NCI-H345 treated with DMSO at 0.1 percent for 48 hours (cell line): ENCODE results near the gene SHF.
"Not testable (repeated sequence)": the region's sequence is repeated elsewhere in the genome, so short reads cannot be mapped to it uniquely, and the experiment has no call there.

Source experiments
- DNase-seq: peaks from one replicate; lab custom pipeline; 2025; ENCODE audit not compliant: unreplicated experiment; lab: John Stamatoyannopoulos, UW

The SHF gene

GRCh38 chr15:45147606-45148005 is 40.2 kb downstream of the SHF start:
- DNase-seq, result no peak

DNA sequence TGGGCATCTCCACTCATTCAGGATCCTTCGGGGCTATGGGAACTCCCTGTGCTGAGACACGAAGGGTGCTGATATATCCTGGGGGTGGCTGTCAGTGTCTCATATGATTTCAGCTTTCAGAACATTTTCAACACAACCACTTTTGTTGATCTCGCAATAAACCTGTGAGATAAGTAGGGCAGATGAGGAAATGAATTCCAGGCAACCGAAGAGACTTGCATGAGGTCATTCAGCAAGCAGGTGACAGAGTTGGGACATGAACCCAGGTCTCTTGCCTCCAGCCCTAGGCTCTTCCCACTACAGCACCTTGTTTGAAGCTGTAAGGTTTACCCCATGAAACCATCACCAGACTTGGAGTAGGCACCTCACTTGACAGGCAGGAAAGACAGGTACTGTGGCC is 41.4 kb downstream of the SHF start:
- DNase-seq, result no peak

DNA sequence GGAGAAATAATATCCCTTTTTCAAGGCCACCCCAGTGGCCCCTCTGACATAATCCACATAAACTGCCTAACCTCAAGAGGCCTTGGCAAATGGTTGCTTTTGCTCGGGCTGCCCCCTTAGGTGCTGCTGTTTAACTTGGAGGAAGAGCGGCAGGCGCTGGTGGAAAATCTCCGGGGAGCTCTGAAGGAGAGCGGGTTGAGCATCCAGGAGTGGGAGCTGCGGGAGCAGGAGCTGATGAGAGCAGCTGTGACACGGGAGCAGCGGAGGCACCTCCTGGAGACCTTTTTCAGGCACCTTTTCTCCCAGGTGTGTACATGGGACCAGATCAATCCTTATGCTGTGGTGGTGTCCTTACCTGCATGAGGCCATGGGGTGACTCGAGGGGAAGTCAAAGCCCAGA is 43.0 kb downstream of the SHF start:
- DNase-seq, result no peak

DNA sequence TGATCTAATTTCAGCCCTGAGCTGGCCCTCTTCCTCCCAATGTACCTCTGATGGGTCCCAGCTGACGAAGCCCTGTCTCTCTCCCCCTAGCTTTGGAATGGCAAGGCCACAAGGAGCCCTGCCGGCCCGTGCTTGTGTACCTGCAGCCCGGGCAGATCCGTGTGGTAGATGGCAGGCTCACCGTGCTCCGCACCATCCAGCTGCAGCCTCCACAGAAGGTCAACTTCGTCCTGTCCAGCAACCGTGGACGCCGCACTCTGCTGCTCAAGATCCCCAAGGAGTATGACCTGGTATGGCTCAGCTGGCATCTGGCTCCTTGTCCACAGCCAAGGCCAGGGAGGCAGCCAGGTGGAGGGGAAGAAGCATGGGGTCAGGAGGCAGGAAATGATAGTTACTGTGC is 43.8 kb downstream of the SHF start:
- DNase-seq, result no peak

DNA sequence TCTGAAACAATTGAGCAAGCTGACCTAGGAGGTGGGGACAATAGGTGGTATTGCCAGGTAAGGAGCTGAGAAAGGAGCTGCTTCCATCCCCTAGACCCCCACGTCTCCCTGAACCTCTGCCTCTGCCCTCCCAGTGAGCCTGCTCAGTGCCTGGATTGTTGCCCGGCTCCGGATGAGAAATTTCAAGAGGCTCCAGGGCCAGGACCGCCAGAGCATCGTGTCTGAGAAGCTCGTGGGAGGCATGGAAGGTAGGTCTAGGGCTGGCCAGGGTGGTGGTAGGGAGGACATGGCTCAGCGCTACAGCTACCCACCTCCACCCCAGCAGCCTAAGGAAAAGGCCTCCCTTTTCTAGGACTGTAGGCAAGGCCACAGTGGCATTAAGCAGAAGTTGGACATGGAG is 44.7 kb downstream of the SHF start:
- no peak for DNase-seq

DNA sequence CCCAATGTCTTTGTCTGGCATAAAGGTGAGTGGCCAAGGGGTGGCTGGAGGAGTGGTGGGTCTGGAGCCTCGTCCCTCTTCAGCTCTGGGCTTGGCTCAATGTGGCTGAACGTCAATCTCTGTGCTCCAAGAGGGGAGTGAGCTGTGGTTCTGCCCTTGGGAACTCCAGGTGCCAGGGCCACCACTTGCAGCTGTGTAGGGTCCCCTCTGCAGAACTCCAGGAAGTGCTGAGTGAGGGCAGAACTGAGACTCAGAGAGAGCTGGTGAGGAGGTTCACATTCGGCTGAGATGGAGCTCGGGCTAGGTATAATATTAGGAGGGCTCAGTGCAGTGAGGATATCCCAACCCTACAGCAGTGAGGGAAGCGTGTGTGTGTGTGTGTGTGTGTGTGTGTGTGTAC is 46.4 kb downstream of the SHF start:
- no peak for DNase-seq

- DNase-seq, result no peak
Observed at GRCh38 chr15:45140557-45141250, 47.1 kb downstream of the SHF start.

- DNase-seq, result no peak
Observed at GRCh38 chr15:45139770-45140169, 48.0 kb downstream of the SHF start.

DNA sequence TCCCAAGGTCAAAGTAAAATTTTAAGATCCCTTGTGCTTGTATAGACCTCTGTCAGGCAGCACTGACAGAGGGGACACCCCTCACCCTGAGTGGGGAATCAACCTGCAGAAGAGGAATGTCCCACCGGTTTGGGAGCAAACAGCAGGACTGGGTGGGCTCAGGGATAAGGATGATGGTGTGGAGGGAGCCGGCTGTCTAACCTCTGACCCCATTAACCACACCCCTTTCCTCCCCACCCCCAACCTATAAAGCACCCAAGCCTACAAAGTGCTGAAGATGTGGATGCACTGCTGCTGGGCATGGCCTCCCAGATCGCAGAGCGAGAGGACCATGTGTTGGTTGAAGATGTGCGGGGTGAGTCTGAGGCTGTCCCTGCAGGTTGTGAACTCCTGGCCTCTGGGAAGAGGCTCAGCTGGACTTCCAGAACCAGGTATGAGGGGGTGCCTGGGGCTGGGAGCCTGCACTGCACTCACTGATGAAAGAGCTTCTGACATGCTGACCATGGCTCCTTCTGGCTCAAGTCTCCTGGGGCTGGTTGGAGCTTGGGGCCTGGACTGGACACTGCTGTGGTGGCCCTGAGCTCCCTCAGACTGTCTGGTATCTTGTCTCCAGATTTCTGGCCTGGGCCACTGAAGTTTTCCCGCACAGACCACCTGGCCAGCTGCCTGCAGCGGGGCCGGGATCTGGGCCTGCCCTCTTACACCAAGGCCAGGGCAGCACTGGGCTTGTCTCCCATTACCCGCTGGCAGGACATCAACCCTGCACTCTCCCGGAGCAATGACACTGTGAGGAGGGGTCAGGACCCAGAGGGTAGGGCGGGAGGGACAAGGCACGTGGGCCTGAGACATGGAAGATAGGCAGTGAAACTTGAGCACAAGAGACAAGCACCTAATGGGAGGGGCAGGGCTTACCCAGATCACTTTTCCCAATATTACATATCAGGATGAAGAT is 48.7 kb downstream of the SHF start:
- no peak for DNase-seq

DNA sequence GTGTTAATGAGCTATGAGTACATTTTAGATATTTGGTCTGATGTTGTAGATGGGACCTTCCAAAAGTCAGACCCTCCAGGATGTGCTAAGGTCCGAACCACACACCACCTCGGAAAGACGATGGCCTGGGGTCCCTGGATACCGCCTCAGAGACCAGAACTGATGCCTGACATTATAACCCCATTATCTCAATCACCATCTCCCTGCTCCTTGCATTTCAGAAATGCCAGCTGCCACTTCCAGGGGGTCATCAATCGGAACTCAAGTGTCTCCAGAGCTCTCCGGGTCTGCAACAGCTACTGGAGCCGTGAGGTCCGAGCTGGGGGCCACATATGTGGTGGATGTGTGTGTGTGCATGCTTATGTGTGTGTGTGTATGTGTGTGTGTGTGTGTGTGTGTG is 50.1 kb downstream of the SHF start:
- no peak for DNase-seq

DNA sequence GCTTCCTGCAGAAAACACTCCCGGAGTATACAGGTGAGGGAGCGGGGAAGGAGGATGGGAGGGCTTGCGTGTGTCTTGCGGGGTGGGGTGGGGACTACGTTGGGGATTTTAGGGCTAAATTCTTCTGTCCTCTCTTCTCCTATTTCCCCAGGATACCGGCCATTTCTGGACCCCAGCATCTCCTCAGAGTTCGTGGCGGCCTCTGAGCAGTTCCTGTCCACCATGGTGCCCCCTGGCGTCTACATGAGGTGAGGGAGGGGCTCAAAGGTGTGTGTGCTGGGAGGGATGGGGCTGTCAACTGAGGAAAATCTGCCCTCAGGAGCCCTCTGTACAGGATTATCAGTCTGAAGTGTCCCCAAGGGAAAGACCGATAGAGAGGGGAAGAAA is 51.4 kb downstream of the SHF start:
- DNase-seq, result no peak

- DNase-seq, result not testable (repeated sequence)
Observed at GRCh38 chr15:45135705-45136377, 51.9 kb downstream of the SHF start.

GRCh38 chr15:45134682-45135604 is 52.8 kb downstream of the SHF start:
- no peak for DNase-seq

- DNase-seq, result no peak
Observed at GRCh38 chr15:45134046-45134445, 53.7 kb downstream of the SHF start.

GRCh38 chr15:45133561-45133920 is 54.2 kb downstream of the SHF start:
- DNase-seq, result no peak

- no peak for DNase-seq
Observed at GRCh38 chr15:45132844-45133560, 54.8 kb downstream of the SHF start.

GRCh38 chr15:45131510-45131909 is 56.3 kb downstream of the SHF start:
- no peak for DNase-seq

GRCh38 chr15:45130291-45131000 is 57.3 kb downstream of the SHF start:
- no peak for DNase-seq

GRCh38 chr15:45129651-45130129 is 58.1 kb downstream of the SHF start, which contains the start of the genes DUOX1 and DUOXA1:
TSS of gene DUOX1 (plus strand) at chr15:45129994. CDS start at chr15:45131967, 1,973 bp downstream.
TSS of gene DUOXA1 (minus strand) at chr15:45129879. CDS start at chr15:45123014, 6,865 bp downstream.
- no peak for DNase-seq
